OCI-LY3 (cell line): ENCODE data around the gene METTL27.
A peak's percentile ranks its signal among the peaks of the same experiment; 100 is the strongest.

Source experiments
- H2AFZ ChIP-seq: fragments of 200-600, 300-600 bp; shearing (Covaris generic); 2 replicates; pipeline ENCODE4 v1.6.0; 2014; ENCODE audit warnings: antibody characterized with exemption, low read depth, low read length
- H3K27ac ChIP-seq: fragments of 200-600, 300-600 bp; sonication (generic); 2 replicates; pipeline ENCODE4 v1.5.1; 2014; ENCODE audit warnings: mild to moderate bottlenecking, low read length, moderate library complexity, mixed read lengths
- H3K27me3 ChIP-seq: fragments of 200-600, 300-600 bp; sonication (generic); 2 replicates; pipeline ENCODE4 v1.6.1; 2014; ENCODE audit warnings: low read depth, low read length, mixed read lengths
- H3K36me3 ChIP-seq: fragments of 200-600, 300-600 bp; sonication (generic); replicated peaks from 2 replicates; pipeline ENCODE3; 2014; ENCODE audit warnings: low read depth, low read length, mixed read lengths
- H3K4me1 ChIP-seq: fragments of 300-600, 200-600 bp; sonication (generic); 2 replicates; pipeline ENCODE4 v1.6.1; 2014; ENCODE audit warnings: low read length, mixed read lengths
- H3K4me2 ChIP-seq: fragments of 200-600, 300-600 bp; sonication (generic); 2 replicates; pipeline ENCODE4 v1.6.1; 2014; ENCODE audit warnings: low read length, mixed read lengths
- H3K4me3 ChIP-seq: fragments of 300-600, 200-600 bp; sonication (generic); 2 replicates; pipeline ENCODE4 v1.5.1; 2014; ENCODE audit warnings: antibody characterized with exemption, mild to moderate bottlenecking, low read length, moderate library complexity
- H3K79me2 ChIP-seq: fragments of 300-600, 200-600 bp; shearing (Covaris generic); 2 replicates; pipeline ENCODE4 v1.6.1; 2014; ENCODE audit warnings: mild to moderate bottlenecking, low read length, mixed read lengths
- H3K9ac ChIP-seq: fragments of 300-600, 200-600 bp; shearing (Covaris generic); 2 replicates; pipeline ENCODE4 v1.6.0; 2014; ENCODE audit warnings: mild to moderate bottlenecking, low read length, moderate library complexity
- H3K9me3 ChIP-seq: fragments of 200-600, 300-600 bp; shearing (Covaris generic); 2 replicates; pipeline ENCODE4 v1.6.1; 2014; ENCODE audit warnings: low read length, mixed read lengths; ENCODE audit not compliant: insufficient read depth
- H4K20me1 ChIP-seq: fragments of 200-600, 300-600 bp; sonication (generic); 2 replicates; pipeline ENCODE4 v1.6.1; 2016; ENCODE audit warnings: low read length, mixed read lengths; ENCODE audit not compliant: insufficient read depth
- CTCF ChIP-seq: fragments of 200-600, 300-600 bp; sonication (generic); IDR thresholded peaks from 2 replicates; pipeline ENCODE4 v1.5.1; 2014; ENCODE audit warnings: antibody characterized with exemption, low read length, low read depth
- EZH2phosphoT487 ChIP-seq: fragments of 200-600 bp; shearing (Covaris generic); IDR thresholded peaks from 2 replicates; pipeline ENCODE4 v1.6.1; 2018; ENCODE audit warnings: antibody characterized with exemption, mixed run types, low read depth

Gene METTL27, protein sequence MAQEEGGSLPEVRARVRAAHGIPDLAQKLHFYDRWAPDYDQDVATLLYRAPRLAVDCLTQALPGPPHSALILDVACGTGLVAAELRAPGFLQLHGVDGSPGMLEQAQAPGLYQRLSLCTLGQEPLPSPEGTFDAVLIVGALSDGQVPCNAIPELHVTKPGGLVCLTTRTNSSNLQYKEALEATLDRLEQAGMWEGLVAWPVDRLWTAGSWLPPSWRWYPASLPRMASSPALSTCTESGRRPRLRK

GRCh38 chr7:73842067-73842976 is at the start of gene METTL27:
Gene METTL27, minus strand, starts transcription at chr7:73842516. Its CDS starts 376 bp downstream, at chr7:73842140.
- H3K9ac ChIP-seq = peak within 1 kb of the TSS; percentile 75
- H3K4me1 ChIP-seq = peaks cover 43% of the 10 kb centered on the region
- no peak for TF ChIP-seq CTCF
- no peak for TF ChIP-seq EZH2phosphoT487
- peak within 1 kb of the TSS; percentile 59 for H3K27ac ChIP-seq
- peak within 1 kb of the TSS; percentile 65; the same call in 1 of the 2 replicates for H2AFZ ChIP-seq
- H3K36me3 ChIP-seq = no peaks in the 10 kb centered on the region
- H3K79me2 ChIP-seq = no peaks in the 10 kb centered on the region
- H3K4me2 ChIP-seq = peak within 1 kb of the TSS; percentile 97
- no peaks in the 10 kb centered on the region for H3K27me3 ChIP-seq
- H4K20me1 ChIP-seq = no peaks in the 10 kb centered on the region
- peak within 1 kb of the TSS; percentile 85 for H3K4me3 ChIP-seq
- no peaks in the 10 kb centered on the region for H3K9me3 ChIP-seq

GRCh38 chr7:73891178-73891885 is 49.0 kb upstream of the METTL27 start:
- TF ChIP-seq EZH2phosphoT487 (no peak), CTCF (peak; percentile 17)
- Histone ChIP-seq H3K9ac (no peak overlapping the region), H3K79me2 (no peaks in the 10 kb centered on the region), H3K4me3 (no peak overlapping the region), H3K4me1 (peaks cover 24% of the 10 kb centered on the region), H3K36me3 (no peaks in the 10 kb centered on the region), H3K27ac (no peak overlapping the region), H4K20me1 (no peaks in the 10 kb centered on the region), H3K9me3 (0 out of 2 replicates have a peak, but pooled peaks cover 5% of the 10 kb centered on the region), H2AFZ (no peak overlapping the region), H3K4me2 (no peak overlapping the region), H3K27me3 (no peaks in the 10 kb centered on the region)

DNA sequence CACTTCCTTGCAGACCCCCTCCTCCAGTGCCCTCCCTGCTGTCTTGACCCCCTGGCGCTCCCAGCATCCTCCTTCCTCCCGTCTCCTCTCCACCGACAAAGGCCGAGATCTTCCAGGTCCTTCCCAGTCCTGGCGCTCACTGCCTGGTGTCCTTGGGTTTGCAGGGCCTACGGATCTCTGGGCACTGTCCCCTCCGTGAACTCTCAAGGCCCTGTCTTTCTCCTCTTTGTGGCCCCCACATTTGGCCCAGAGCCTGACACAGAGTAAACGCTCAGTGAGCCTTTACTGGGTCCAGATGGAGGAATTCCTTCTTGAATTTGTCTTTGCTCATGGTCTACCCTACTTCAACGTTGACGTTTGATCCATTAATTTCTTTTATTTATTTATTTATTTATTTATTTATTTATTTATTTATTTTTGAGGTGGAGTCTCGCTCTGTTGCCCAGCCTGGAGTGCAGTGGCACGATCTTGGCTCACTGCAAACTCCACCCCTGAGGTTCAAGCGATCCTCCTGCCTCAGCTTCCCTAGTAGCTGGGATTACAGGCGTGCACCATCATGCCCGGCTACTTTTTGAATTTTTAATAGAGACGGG is 48.3 kb upstream of the METTL27 start:
- no peak overlapping the region for H2AFZ ChIP-seq
- H3K4me2 ChIP-seq = no peak overlapping the region
- H3K9me3 ChIP-seq = 0 out of 2 replicates have a peak, but pooled peaks cover 2% of the 10 kb centered on the region
- peaks cover 17% of the 10 kb centered on the region for H3K4me1 ChIP-seq
- TF ChIP-seq EZH2phosphoT487 (no peak), CTCF (no peak)
- H4K20me1 ChIP-seq = no peaks in the 10 kb centered on the region
- no peaks in the 10 kb centered on the region for H3K27me3 ChIP-seq
- no peak overlapping the region for H3K27ac ChIP-seq
- H3K36me3 ChIP-seq = no peaks in the 10 kb centered on the region
- no peak overlapping the region for H3K9ac ChIP-seq
- no peaks in the 10 kb centered on the region for H3K79me2 ChIP-seq
- H3K4me3 ChIP-seq = no peak overlapping the region
